Stimulated activated effector memory CD8-positive, alpha-beta T cell treated with anti-CD3 and anti-CD28 coated beads, Interleukin-12 subunit alpha, Interleukin-12 subunit beta, amount 100 ng/mL, for 72 hours (primary cell): Measurements from ENCODE around the gene CRYAA.
"Not testable (repeated sequence)": the region's sequence is repeated elsewhere in the genome, so short reads cannot be mapped to it uniquely, and the experiment has no call there.

Experiments
- ATAC-seq: fragments of 150-1000 bp; cut with Tn5 transposase; 2 replicates; pipeline ENCODE4 v1.10.0; 2021
- DNase-seq, 2 donors: peaks; one replicate each; pipeline ENCODE4 v3.0.0; 2021 to 2022; ENCODE audit warnings: low spot score in 2 of 2
- H3K27ac Mint-ChIP-seq: one replicate; pipeline ENCODE4 v1.8.0; 2022; ENCODE audit warnings: mild to moderate bottlenecking, mixed read lengths
- H3K36me3 Mint-ChIP-seq: one replicate; pipeline ENCODE4 v1.8.0; 2022; ENCODE audit warnings: mild to moderate bottlenecking, mixed read lengths
- H3K4me1 Mint-ChIP-seq: one replicate; pipeline ENCODE4 v1.8.0; 2022; ENCODE audit warnings: mixed read lengths
- H3K4me3 Mint-ChIP-seq: one replicate; pipeline ENCODE4 v1.8.0; 2022; ENCODE audit warnings: mild to moderate bottlenecking, mixed read lengths
- H3K9me3 Mint-ChIP-seq: one replicate; pipeline ENCODE4 v1.8.0; 2022; ENCODE audit warnings: mixed read lengths

Gene CRYAA

GRCh38 chr21:43168708-43169107 is at the start of gene CRYAA:
Gene CRYAA, plus strand, starts transcription at chr21:43169008. Its CDS starts 92 bp downstream, at chr21:43169100.
- not testable (repeated sequence) for DNase-seq, H3K36me3 Mint-ChIP-seq, H3K9me3 Mint-ChIP-seq, ATAC-seq, H3K4me1 Mint-ChIP-seq, H3K4me3 Mint-ChIP-seq, H3K27ac Mint-ChIP-seq

GRCh38 chr21:43130094-43130493 is 38.7 kb upstream of the CRYAA start:
- H3K4me1 Mint-ChIP-seq, H3K36me3 Mint-ChIP-seq, H3K4me3 Mint-ChIP-seq, DNase-seq, ATAC-seq, H3K27ac Mint-ChIP-seq, H3K9me3 Mint-ChIP-seq: not testable (repeated sequence)

DNA sequence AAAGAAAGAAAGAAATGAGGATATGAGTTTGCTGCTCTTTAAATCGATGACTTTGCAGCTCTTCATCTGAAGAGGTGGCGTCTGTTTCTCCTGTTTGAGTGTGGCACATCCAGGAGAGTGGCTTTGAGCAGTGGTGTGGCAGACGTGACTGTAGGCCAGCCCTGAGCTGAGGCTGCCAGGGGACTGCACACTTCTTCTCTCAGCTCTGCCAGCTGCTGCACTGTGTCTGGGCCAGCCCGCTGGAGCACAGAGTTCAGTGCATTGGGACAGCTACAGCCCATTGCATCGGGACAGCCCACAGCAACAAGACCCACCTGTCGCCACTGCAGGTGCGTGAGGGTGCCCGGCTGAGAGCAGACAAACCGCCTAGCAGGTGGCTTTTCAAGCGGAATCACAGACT is 34.3 kb upstream of the CRYAA start:
- not testable (repeated sequence) for H3K4me3 Mint-ChIP-seq, H3K4me1 Mint-ChIP-seq, H3K27ac Mint-ChIP-seq, ATAC-seq, DNase-seq, H3K36me3 Mint-ChIP-seq, H3K9me3 Mint-ChIP-seq

DNA sequence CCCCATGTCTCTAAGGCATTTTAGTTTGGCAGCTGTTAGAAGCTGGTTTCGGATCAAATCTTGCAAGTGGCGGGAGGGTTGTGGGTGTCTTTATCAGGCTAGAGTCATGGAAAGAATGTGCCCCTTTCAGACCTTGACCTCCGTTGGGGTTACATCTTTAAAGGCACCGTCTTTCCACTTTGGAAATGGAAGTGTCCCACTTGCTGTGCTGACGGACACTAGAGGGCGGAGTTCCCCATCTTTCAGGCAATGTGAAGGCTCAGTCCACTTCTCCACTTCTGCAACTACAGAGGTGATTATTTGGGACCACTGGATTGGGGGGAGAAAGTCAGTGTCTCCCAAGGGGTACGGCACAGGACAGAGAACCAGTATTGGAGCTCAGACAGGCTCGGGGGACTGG is 29.9 kb upstream of the CRYAA start:
- not testable (repeated sequence) for H3K4me3 Mint-ChIP-seq, H3K9me3 Mint-ChIP-seq, H3K4me1 Mint-ChIP-seq, DNase-seq, H3K36me3 Mint-ChIP-seq, H3K27ac Mint-ChIP-seq
- peak; percentile 39 for ATAC-seq

- H3K9me3 Mint-ChIP-seq, H3K36me3 Mint-ChIP-seq, ATAC-seq, H3K27ac Mint-ChIP-seq, H3K4me1 Mint-ChIP-seq, H3K4me3 Mint-ChIP-seq, DNase-seq: not testable (repeated sequence)
These were observed 27.4 kb upstream of the CRYAA start for GRCh38 chr21:43141407-43141806.

- H3K9me3 Mint-ChIP-seq, H3K36me3 Mint-ChIP-seq: not testable (repeated sequence)
These were observed 22.2 kb upstream of the CRYAA start for GRCh38 chr21:43146637-43147036.

DNA sequence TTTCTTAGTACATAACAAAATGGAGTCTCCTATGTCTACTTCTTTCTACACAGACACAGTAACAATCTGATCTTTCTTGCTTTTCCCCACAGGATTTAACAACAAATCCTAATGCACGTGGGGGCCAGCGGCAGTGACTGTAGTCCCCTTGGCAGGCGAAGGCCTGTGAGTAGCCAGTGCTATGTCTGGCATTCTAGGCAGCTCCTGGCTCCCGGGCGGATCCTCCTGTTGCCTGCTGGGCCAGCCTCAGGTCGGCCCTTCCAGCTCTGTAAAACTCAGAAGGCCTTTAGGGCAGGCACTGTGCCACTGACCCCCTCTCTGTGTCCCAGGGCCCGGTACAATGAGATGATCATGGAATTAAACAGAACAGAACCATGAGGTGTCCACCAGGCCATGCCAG is 20.8 kb upstream of the CRYAA start:
- H3K36me3 Mint-ChIP-seq, H3K4me3 Mint-ChIP-seq: not testable (repeated sequence)

More at GRCh38 chr21:43146637-43147036, 22.2 kb upstream of the CRYAA start:
- not testable (repeated sequence) for H3K4me3 Mint-ChIP-seq, DNase-seq, H3K27ac Mint-ChIP-seq, H3K4me1 Mint-ChIP-seq, ATAC-seq

GRCh38 chr21:43149344-43149743 is 19.5 kb upstream of the CRYAA start:
- H3K36me3 Mint-ChIP-seq, H3K4me1 Mint-ChIP-seq, ATAC-seq, H3K27ac Mint-ChIP-seq, H3K9me3 Mint-ChIP-seq, H3K4me3 Mint-ChIP-seq, DNase-seq: not testable (repeated sequence)

More for the DNA sequence above, 20.8 kb upstream of the CRYAA start:
- not testable (repeated sequence) for H3K9me3 Mint-ChIP-seq, H3K4me1 Mint-ChIP-seq, ATAC-seq, H3K27ac Mint-ChIP-seq, DNase-seq

DNA sequence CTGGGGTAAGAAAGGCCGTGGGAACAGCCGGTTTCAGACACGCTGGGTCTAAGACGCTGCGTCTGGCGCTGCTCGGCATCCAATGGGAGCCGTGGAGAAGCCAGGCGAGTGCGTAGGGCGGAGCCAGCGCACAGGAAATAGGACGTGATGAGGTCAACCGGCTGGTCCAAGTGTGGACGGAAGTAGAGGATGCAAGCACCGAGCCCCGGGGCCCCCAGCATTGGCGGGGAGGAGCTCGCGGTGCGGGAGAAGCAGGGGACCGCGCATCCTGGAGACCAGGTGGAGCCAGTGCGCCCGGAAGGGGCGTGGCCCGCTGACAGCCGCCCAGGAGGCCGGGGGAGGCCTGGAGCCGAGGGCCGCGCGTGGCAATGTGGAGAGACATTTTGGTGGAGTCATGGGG is 15.2 kb upstream of the CRYAA start:
- H3K4me1 Mint-ChIP-seq, H3K4me3 Mint-ChIP-seq, H3K27ac Mint-ChIP-seq, H3K36me3 Mint-ChIP-seq, DNase-seq, H3K9me3 Mint-ChIP-seq: not testable (repeated sequence)
- peak; percentile 34 for ATAC-seq

DNA sequence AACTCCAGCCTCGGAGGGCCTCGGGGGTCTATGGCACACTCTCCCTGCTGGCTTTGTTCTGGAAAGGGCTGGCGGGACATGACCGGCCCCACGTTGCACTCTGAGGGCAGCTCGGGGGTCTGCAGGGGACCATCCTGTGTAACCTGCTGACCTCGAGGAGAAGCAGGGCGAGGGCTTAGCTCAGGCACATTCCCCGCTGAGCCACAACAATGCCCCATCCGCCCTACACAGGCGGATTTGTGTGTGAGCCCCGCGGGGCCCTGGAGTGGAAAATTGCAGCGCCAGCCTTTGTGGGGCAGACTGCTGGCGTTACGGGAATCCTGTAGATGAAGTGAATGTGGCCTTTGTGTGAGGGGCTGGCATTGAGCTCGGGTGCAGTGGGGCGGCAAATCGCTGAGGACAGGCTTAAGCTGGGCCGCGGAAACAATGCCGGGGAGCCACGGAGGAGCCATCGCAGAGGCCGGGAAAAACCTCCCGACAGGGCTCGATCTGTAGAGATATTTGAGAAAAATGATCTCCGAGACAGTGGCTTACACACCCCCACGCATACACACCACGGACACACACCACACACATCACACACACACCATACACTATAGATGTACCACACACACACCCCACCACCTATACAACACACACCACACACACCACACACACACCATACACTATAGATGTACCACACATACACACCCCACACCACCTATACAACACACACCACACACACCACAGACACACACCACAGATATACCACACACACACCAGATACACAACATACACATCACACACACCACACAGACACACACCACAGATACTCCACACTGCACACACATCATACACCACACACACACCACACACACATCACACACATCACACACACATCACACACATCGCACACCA is 9.3 kb upstream of the CRYAA start:
- not testable (repeated sequence) for H3K36me3 Mint-ChIP-seq, H3K4me1 Mint-ChIP-seq, H3K9me3 Mint-ChIP-seq, DNase-seq, H3K4me3 Mint-ChIP-seq, ATAC-seq, H3K27ac Mint-ChIP-seq

DNA sequence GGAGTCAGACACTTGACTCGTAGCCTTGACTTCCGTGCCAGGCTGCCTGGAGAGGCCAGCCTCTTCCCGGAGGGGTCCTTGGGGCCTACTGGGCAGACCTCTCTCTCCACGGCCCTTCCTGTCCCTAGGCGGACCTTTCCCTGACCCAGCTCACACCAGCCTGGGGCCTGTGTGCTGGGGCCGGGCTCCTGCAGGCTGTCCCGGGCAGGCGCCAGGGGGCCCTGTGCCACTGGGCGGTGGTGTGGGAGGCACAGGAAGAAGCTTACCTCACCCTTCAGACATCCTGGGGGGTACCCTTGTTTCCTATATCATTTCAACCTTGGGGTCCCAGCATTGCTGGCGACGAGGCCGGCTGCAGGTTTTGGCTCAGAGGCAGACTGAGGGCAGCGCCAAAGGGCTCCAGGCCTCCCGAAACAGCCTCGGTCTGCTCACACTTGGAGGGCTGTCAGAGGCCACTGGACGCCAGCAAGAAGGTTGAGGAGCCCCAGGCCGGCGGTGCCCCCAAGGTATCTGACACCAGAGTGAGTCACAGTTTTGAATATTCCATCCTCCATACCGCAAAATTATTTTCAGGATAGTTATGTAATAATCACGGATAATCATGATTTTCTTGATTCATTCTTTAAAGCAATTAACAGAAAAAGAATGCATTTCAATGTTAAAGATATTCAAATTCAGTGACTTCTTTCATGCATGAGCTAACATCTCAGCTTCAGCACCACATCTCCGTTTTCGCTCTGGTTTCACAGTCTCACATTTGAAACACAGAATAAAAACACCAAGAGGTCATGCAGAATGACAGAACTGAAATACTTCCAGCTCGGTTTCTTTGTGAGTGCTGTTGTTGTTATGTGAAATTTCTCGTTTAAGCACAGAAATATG is 6.7 kb upstream of the CRYAA start:
- DNase-seq, H3K9me3 Mint-ChIP-seq, H3K4me1 Mint-ChIP-seq, H3K27ac Mint-ChIP-seq, H3K36me3 Mint-ChIP-seq, H3K4me3 Mint-ChIP-seq, ATAC-seq: not testable (repeated sequence)

DNA sequence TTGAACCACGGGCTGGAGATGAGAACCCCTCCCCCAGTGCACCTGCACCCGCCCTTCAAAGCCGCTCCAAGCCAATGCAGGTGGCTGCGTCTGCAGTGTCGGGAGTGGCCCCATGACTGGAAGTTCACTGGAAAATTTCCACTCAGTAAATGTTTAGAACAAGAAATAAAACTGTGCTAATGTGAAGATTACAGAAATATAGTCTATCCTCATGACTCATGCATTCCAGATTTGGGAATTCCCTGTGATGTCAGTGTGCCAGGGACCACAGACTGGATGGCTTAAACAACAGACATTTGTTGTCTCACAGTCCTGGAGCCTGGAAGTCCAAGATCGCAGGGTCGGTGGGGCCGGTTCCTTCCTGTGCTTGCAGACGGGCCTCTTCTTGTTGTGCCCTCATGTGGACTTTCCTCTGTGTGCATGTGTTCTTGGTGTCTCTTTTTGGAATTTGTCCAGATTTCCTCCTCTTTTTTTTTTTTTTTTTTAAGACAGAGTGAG is 6.1 kb upstream of the CRYAA start:
- H3K9me3 Mint-ChIP-seq, H3K36me3 Mint-ChIP-seq, H3K4me3 Mint-ChIP-seq, H3K27ac Mint-ChIP-seq, H3K4me1 Mint-ChIP-seq, ATAC-seq, DNase-seq: not testable (repeated sequence)

GRCh38 chr21:43164823-43165222 is 4.0 kb upstream of the CRYAA start:
- not testable (repeated sequence) for H3K27ac Mint-ChIP-seq, H3K9me3 Mint-ChIP-seq, H3K4me3 Mint-ChIP-seq, H3K36me3 Mint-ChIP-seq, H3K4me1 Mint-ChIP-seq, DNase-seq
- peak; percentile 24 for ATAC-seq

- H3K9me3 Mint-ChIP-seq, ATAC-seq, H3K36me3 Mint-ChIP-seq, H3K27ac Mint-ChIP-seq, H3K4me3 Mint-ChIP-seq, DNase-seq, H3K4me1 Mint-ChIP-seq: not testable (repeated sequence)
These were observed 3.1 kb upstream of the CRYAA start for GRCh38 chr21:43165734-43166133.

- not testable (repeated sequence) for DNase-seq, H3K27ac Mint-ChIP-seq, ATAC-seq, H3K9me3 Mint-ChIP-seq, H3K36me3 Mint-ChIP-seq, H3K4me3 Mint-ChIP-seq, H3K4me1 Mint-ChIP-seq
These were observed 550 bp downstream of the CRYAA start for GRCh38 chr21:43169230-43169886.
